Sigmoid colon (tissue), 4 donors: ENCODE measurements around the gene DAPK2.

Experiments
- EP300 ChIP-seq, 4 donors: sonication (generic); formaldehyde crosslinking; IDR thresholded peaks; one replicate each; pipeline ENCODE4 v1.6.1; 2017; ENCODE audit warnings: antibody characterized with exemption in 4 of 4
- POLR2A ChIP-seq, 2 donors: fragments of 450-650 bp; IDR thresholded peaks; one replicate each; pipeline ENCODE4 v1.6.1; 2016; ENCODE audit warnings: antibody characterized with exemption in 2 of 2, mild to moderate bottlenecking in 2 of 2, moderate library complexity in 2 of 2
- POLR2AphosphoS5 ChIP-seq, 4 donors: sonication (generic); formaldehyde crosslinking; IDR thresholded peaks; one replicate each; pipeline ENCODE4 v1.6.1; 2017; ENCODE audit warnings: antibody characterized with exemption in 4 of 4
- TF ChIP-seq, protein P1 (sequence below), 4 experiments: fragments of 450-650 bp in 3 of 4; fragments of 200-600 bp in 1 of 4; IDR thresholded peaks; one replicate each; pipeline ENCODE4 v1.5.1; 2016 to 2019; ENCODE audit warnings: antibody characterized with exemption in 4 of 4, mild to moderate bottlenecking in 3 of 4, moderate library complexity in 2 of 4

DNA sequence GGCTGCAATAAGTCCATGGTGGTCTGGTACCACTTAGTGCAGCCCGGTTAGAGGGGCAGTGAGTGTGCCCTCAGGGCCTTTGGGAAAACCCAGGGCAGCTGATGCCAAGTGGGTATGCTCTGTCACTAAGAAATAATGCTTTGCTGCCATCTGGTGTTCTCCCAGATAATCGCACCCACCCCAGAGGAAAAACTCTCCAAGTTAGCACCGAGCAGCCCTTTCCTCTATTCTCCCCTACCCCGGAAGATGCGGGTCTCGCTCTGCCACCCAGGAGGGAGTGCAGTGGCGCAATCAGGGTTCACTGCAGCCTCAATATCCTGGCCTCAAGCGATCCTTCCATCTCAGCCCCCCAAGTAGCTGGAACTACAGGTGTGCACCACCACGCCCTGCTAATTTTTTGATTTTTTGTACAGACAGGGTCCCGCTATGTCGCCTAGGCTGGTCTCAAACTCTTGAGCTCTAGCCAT is 21.3 kb upstream of the DAPK2 start:
- TF ChIP-seq, protein P1, sequence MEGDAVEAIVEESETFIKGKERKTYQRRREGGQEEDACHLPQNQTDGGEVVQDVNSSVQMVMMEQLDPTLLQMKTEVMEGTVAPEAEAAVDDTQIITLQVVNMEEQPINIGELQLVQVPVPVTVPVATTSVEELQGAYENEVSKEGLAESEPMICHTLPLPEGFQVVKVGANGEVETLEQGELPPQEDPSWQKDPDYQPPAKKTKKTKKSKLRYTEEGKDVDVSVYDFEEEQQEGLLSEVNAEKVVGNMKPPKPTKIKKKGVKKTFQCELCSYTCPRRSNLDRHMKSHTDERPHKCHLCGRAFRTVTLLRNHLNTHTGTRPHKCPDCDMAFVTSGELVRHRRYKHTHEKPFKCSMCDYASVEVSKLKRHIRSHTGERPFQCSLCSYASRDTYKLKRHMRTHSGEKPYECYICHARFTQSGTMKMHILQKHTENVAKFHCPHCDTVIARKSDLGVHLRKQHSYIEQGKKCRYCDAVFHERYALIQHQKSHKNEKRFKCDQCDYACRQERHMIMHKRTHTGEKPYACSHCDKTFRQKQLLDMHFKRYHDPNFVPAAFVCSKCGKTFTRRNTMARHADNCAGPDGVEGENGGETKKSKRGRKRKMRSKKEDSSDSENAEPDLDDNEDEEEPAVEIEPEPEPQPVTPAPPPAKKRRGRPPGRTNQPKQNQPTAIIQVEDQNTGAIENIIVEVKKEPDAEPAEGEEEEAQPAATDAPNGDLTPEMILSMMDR (IDR thresholded peaks at IDR 0.05): peak; percentile 66 to 89 (median 78)
- TF ChIP-seq POLR2A (IDR thresholded peaks at IDR 0.05): no peak
- no peak for TF ChIP-seq EP300 (IDR thresholded peaks at IDR 0.05)
- TF ChIP-seq POLR2AphosphoS5 (IDR thresholded peaks at IDR 0.05): no peak
